MV-4-11 (cell line): Measurements from ENCODE around the gene KLHL28.

Experiments
- DNase-seq: peaks from one replicate; lab custom pipeline; 2025; lab: John Stamatoyannopoulos, UW

The KLHL28 gene

GRCh38 chr14:44961554-44962333, at the start of gene KLHL28, which contains the start of gene TOGARAM1:
TSS of gene KLHL28 (minus strand) at chr14:44961947. CDS start at chr14:44945928, 16,019 bp downstream.
TSS of gene TOGARAM1 (plus strand) at chr14:44962190. CDS start at chr14:44962422, 232 bp downstream.
- peak; percentile 100 for DNase-seq

DNA sequence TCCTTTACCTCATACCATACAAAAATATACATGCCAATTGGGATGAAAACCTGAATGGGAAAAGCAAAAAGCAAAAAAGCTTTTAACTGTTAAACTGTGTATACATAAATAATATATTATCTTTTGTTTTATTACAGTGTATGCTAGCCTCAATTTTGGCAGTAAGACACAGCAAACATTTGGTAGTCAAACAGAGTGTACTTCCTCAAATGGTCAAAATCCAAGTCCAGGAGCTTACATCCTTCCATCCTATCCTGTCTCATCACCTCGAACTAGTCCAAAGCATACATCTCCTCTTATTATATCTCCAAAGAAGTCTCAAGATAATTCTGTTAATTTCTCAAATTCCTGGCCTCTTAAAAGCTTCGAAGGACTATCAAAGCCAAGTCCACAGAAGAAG, 42.2 kb upstream of the KLHL28 start:
- DNase-seq, result no peak

DNA sequence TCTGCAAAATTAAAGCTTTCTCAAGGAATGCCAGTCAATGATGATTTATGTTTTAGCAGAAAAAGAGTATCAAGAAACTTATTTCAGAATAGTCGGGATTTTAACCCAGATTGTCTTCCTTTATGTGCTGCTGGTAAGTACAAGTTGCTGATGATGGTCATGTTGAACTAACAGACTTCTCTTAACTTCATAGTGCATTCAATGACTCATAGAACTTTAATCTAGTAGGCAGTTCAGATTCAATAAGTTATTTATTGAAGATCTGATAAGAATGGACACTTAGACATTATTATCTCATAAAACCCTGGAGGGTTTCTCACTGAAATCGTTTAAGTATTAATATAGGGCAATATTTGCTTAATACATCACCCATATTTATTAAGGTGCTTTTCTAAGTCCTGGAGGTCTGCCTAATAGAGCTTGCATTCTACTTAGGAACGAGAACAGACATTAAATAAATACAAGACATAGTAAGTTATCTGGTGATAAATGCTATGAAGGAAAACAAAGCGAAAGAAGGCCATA, 34.1 kb upstream of the KLHL28 start:
- DNase-seq, result no peak

DNA sequence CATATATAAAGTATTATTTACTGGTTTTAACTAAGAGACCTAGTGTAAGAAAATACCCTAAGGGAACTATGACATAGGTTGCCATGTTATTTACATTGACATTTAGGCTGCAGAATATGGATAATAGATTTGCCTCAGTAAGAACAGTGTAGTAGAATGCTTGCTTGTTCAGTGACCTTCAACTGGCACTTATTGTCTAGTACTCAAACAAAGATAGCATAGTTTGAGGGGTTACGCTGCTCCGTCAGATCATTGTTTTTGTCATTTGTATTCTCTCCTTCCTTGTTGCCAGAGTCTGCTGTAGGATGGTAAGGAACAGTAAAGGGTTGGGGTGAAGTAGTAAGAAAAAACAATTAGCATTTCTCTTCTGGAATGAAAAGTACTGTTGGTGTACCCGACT, 33.4 kb upstream of the KLHL28 start:
- no peak for DNase-seq

GRCh38 chr14:44990533-44990932, 28.8 kb upstream of the KLHL28 start:
- no peak for DNase-seq

GRCh38 chr14:44989497-44990440, 28.0 kb upstream of the KLHL28 start:
- DNase-seq, result peak; percentile 36

DNA sequence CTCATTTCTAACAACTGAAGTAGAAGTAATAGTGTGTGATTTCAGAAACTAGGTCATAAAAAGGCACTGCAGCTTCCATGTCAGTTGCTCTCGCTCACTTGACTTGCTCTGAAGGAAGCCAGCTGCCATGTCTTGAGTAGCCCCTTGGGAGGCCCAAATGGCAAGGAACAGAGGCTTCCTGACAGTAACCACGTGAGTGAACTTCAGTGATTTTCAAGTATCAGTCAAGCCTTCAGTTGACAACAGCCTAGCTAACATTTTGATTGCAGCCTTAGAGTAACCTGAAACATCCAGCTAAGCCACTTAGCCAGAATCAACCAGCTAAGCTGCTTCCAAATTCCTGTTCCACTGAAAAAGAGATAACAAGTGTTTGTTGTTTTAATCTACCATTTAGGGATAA, 26.9 kb upstream of the KLHL28 start:
- no peak for DNase-seq

- DNase-seq, result no peak
These were observed 20.8 kb upstream of the KLHL28 start for GRCh38 chr14:44982594-44982993.

DNA sequence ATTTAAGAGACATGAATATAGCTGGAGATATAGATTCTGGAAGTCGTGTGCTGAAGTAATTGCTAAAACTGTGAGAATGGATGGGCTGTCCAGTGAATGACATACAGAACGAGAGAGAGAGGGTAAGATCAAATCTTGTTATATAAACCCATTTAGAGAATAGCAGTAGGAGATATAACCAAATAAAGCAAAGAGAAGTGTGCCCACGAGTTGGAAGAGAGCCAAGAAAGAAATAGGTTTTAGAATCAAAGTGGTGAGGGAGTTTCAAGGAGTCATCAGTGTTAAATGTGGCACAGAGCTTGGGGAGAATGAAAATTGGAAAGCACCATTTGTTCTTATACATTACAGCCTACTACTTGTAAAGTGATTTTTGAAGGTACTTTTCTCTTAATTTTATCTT, 19.5 kb upstream of the KLHL28 start:
- no peak for DNase-seq

- DNase-seq, result no peak
These were observed 18.1 kb upstream of the KLHL28 start for GRCh38 chr14:44979740-44980356.

- DNase-seq, result no peak
These were observed 17.5 kb upstream of the KLHL28 start for GRCh38 chr14:44979273-44979672.

DNA sequence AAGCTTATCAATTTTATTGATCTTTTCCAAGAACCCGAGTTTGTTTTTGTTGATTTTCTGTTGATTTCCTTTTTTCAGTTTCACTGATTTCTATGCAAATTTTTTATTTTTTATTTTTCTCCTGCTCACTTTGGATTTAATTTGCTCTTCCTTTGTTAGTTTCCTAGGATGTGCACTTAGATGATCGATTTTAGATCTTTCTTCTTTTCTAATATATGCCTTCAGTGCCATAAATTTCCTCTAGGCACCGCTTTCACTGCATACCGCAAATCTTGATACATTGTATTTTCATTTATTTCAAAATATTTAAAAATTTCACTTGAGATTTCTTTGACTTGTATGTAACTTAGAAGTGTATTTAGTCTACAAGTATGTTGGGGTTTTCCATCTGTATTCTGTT, 9.7 kb upstream of the KLHL28 start:
- no peak for DNase-seq

- no peak for DNase-seq
These were observed 9.2 kb upstream of the KLHL28 start for GRCh38 chr14:44970907-44971306.

DNA sequence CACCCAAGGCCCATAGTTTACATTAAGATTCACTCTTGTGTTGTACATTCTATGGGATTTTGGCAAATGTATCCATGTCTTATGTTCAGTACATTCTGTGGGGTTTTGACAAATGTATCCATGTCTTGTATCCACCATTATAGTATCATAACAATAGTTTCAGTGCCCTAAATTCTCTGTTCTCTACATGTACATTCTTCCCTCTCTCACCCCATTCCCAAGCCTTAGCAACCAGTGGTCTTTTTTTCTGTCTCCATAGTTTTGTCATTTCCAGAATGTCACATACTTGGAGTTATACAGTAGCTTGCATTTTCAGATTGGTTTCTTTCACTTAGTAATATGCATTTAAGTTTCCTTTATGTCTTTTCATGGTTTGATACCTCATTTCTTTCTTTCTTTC, 7.0 kb upstream of the KLHL28 start:
- DNase-seq, result no peak

DNA sequence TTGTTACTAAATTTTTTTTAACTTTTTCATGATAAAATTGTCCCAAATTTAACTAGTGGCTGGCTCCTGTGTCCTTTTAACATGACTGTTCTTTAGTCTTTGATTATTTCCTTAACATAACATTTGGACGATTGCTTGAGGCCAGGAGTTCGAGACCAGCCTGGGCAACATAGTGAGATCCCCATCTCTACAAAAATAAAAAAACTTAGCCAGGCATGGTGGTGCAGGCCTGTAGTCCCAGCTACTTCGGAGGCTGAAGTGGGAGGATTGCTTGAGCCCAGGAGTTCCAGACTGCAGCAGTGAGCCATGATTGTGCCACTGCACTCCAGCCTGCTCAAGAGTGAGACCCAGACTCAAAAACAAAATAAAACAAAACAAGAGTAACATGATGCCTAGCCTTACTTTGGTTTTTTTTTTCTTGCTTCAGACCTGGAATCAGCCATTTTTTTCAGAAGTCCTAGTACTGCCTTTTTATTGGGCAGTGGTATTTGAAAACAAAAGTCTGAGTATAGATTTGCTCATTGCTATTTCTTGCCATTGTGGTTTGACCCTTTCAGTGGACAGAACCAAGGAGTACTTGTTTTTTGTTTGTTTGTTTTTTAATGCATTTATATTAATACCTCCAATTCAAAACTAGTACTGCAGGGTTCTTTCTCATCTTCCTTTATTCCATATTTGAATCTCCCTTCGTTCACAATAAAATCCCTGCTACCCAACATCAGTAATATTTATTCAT, 5.0 kb upstream of the KLHL28 start:
- DNase-seq, result no peak

- no peak for DNase-seq
These were observed 2.1 kb upstream of the KLHL28 start for GRCh38 chr14:44963775-44964380.

- no peak for DNase-seq
These were observed 1.3 kb upstream of the KLHL28 start for GRCh38 chr14:44963044-44963528.

GRCh38 chr14:44962334-44963043, 742 bp upstream of the KLHL28 start:
- DNase-seq, result peak; percentile 26

DNA sequence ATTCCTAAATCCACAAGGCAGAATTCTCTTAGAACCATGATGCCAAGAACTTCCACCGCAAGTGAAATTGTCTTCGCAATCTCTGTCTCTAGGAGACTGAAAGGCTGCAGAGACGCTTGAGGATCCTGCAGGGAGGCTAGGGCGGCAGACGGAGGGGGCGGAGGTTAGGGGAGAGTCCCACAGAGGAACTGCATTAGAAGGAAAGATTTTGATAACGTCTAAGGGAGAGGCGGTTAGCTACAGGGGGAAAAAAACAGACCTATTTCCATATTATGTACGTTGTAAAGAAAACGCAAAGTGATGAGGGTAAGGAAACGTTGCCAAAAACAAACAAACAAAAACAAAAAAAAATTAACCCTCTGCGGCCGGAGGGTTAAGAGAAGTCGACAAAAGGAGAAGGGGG, 595 bp downstream of the KLHL28 start:
- peak; percentile 51 for DNase-seq

GRCh38 chr14:44960646-44961045, 1.1 kb downstream of the KLHL28 start:
- DNase-seq, result no peak
